SKM-1 (cell line): ENCODE data around the gene MMP10.
A peak's percentile ranks its signal among the peaks of the same experiment; 100 is the strongest.
"Not testable (repeated sequence)": the region's sequence is repeated elsewhere in the genome, so short reads cannot be mapped to it uniquely, and the experiment has no call there.

Experiments
- DNase-seq: peaks from one replicate; lab custom pipeline; 2025; ENCODE audit not compliant: unreplicated experiment; lab: John Stamatoyannopoulos, UW

The MMP10 gene

GRCh38 chr11:102783720-102784119 is 3.3 kb upstream of the MMP10 start:
- no peak for DNase-seq

DNA sequence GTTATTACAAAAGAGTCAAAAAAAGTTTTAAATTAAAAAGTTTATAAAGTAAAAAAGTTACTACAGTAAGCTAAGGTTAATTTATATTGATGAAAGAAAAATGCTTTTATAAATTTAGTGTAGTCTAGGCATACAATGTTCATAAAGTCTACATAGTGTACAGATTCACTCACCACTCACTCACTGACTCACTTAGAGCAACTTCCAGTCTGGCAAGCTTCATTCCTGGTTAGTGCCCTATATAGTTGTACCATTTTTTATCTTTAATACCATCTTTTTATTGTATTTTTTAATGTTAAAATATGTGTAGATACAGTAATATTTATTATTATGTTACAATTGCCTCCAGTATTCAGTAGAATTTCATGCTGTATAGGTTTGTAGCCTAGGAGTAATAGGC is 2.6 kb upstream of the MMP10 start:
- DNase-seq = no peak

DNA sequence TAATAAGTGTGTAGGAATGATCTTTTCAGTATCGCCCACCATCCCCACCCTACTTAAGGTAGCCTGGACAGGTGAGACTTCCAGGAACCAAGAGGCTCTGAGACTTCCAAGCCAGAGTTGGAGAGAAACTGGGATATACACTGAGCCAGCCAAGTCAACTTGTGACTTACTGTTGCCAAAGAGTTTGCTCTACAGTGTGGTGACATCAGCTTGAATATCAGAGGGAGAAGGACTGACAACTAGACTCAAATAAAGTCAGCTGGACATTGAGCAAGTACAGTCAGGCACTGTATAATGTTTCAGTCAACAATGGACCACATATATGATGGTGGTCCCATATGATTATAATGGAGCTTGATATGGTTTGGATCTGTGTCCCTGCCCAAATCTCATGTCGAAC is 1.2 kb upstream of the MMP10 start:
- no peak for DNase-seq

GRCh38 chr11:102776454-102776853 is 4.0 kb downstream of the MMP10 start:
- DNase-seq = no peak

DNA sequence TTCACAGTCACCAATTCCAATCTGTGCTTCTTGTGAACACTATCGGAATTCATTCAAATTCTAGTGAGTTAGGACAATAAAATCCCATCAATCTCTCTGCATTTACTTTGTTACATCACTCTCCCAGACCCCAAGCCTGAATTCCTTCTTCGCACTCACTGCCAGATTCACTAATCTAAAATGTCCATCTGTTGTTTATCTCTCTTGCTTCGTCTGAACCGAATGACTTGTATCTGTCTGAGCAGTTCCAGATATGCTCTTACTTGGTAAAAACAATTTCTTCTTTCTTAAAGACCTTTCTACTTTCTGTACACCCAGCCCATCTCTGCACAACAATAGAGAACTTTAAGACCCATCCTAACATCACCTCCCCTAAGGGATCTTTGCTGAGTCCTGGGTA is 7.0 kb downstream of the MMP10 start:
- DNase-seq = no peak

DNA sequence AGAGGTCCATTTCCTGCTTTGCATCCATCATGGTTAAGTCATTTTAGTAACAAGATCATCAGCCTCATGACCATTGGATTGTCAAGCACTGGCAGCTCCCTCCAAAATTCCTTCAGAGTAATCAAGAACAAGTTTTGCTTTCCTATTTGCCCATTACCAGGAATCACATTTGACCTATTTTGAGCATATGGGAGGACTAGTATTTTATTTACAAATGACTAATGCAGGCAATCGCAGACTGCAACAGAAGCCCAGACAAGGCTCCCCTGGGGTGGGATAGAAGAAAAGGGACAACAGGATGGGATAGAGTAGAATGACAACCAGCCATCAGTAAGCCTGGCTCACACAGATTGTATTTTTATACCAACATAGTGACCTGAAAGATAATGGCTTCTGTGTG is 9.1 kb downstream of the MMP10 start:
- DNase-seq = no peak

- DNase-seq = no peak
Observed at GRCh38 chr11:102770191-102770590, 10.2 kb downstream of the MMP10 start.

GRCh38 chr11:102767800-102768199 is 12.6 kb downstream of the MMP10 start:
- no peak for DNase-seq

DNA sequence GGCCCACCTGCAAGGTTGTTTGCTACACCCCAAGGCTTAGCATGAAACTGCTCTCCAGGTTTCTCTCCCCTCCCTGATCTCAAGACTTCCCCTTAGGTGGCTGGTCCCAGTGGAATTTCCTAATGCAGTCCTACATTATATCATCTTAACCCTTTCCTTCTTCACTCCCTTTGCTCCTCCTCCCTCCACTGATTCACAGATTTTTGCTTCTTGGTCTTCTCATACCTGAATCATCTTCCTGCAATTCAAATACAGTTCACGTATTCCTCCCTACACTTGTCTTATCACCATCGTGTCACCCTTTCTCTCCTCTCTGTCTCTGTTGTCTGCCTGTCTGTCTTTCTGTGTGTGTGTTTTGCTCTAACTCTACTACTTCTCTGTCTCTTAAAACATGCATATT is 17.0 kb downstream of the MMP10 start:
- DNase-seq = no peak

GRCh38 chr11:102762361-102762767 is 18.1 kb downstream of the MMP10 start:
- no peak for DNase-seq

DNA sequence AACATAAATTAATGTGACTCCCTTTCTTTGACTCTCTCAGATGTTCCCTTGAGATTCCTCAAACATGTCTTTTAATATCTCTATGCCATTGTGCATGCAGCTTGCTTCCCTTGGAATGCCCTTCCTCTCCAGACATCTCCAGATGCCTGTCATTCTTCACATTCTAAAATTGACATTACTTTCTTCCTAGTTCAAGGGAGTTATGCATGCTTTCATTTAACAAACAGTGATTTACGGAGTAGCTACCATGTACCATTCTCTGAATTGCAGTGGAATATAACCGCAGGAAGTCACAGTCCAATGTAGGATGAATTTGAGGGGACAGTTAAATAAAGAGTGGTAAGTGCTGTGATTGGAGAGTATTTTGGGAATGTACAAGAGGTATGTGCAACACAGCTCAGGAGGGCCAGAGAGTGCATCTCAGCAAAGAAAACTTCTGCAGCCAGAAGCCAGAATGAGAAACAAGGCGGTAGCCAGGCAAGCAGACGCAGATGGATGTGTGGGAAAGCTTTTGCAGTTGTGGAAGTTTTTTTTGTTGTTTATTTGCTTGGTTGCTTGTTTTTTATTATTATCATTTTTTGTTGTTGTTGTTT is 18.7 kb downstream of the MMP10 start:
- no peak for DNase-seq

DNA sequence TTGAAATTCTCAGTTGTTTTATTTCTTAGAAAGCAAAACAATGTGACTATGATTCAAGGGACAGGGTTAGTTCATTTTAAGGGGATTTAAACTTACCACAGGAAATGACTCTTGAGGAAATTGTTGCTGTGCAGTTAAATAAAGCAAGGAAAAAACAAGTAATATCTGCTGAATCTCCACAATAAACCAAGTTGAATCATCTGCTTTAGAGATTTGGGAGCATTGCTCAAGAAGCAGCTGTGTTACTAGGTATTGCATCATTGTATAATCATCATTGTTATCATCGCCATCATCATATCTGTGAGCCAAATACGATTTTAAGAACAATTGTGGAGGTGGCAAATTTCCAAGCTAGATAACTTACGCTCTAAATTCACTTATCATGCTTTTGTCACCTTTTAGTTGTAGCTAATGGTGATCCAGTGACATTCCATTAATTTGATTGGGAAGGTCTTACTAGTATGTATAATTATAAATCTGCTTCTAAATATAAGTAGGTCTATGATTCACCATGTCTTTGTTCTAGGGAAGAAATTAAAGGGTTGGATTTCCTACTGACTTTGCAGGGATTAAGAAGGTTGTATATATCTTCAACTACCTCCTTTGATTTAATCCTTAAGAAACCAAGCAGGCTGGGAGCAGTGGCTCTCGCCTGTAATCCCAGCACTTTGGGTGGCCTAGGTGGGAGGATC is 19.9 kb downstream of the MMP10 start:
- no peak for DNase-seq

DNA sequence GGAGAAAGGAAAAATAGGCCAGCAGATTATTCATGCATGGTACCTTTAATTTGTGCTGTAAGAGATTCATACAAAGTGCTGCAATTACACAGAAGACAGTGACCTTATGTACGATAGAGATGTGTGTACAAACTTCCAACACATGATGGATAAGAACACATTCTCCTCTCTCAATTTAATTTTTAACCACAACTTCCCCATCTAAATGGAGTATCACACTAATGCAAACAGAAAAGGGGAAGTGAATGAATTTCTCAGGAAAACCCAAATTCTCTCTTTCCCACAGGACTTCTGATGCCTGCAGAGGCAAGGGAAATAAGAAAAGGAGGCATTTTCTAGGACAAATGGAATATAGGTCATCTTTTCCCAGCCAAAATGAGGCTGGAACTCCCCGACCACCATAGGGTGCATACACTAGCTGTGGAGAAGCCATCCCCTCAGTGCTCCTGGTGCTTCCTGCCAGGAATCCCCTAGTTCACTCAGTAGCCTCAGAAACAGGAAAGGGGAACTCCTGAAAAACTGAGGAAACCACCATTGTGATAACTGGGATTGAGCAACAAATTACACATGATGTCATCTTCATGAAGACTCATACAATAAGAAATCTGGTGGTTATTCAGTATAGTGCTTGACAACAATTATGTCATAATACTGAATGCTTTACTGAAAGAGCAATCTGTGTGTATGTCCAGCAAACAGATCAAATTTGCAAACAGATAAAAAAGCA is 22.4 kb downstream of the MMP10 start:
- peak; percentile 45 for DNase-seq

DNA sequence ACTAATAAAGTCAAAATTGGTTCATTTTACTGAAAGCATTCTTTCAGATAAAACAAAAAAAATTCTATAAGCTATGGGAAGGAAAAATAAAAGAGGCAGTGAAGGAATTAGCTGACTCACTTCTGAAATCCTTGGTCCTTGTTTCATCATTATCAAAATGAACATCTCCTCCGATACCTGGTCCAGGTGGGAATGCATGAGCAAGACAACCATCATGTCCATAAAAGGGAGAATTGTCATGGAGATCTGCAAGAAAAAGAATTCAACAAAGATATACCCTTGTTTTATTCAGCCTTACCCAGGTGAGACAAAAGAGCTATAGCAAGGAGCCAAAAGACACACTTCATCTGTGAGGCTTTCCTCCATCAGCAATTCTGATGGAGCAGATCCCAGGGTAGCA is 27.2 kb downstream of the MMP10 start:
- no peak for DNase-seq

DNA sequence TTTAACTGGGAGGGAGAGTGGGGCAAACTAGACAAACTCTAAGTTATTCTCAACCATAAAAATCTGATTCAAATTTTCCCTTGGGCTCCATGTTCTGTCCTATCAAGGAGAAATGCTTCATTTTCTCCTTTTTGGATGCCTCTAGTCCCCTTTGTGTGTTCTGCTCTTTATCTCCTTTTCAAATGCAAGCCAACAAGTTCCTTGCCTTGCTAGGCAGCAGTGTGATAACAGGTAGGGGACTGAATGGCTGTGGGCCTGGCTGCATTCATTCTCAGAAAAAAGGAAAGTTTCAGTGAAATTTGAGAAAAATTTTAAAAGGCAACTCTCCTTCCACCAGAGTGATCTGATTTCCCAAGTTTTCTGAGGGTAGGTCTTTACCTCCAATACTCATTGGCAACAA is 28.8 kb downstream of the MMP10 start:
- DNase-seq = no peak

DNA sequence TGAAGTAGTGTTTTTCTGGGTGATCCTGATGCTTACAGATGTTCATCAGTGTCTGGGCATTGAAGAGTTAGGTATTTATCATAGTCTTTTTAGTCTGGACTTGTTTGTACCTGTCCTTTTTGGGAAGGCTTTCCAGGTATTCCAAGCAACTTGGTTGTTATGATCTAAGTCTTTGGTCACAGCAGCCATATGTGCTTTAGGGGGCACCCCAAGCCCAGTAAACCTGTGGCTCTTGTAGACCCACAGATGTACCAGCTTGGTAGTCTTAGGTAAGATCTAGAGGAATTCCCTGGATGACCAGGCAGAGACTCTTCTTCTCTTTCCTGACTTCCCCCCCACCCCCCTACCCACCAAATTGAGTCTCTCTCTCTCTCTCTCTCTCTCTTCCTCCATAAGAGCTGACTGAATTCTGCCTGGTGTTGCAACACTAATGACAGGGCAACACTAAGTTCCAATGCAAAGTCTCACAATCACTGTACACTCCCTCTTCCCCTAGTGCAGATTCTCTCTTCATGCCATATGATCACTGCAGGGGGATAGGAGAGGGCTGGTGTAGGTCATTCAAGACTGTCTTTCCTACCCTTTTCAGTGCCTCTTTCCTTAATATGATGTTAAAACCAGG is 31.2 kb downstream of the MMP10 start:
- no peak for DNase-seq

GRCh38 chr11:102746746-102747578 is 33.5 kb downstream of the MMP10 start:
- DNase-seq = not testable (repeated sequence)

- DNase-seq = no peak
Observed at GRCh38 chr11:102734650-102735049, 45.8 kb downstream of the MMP10 start.

DNA sequence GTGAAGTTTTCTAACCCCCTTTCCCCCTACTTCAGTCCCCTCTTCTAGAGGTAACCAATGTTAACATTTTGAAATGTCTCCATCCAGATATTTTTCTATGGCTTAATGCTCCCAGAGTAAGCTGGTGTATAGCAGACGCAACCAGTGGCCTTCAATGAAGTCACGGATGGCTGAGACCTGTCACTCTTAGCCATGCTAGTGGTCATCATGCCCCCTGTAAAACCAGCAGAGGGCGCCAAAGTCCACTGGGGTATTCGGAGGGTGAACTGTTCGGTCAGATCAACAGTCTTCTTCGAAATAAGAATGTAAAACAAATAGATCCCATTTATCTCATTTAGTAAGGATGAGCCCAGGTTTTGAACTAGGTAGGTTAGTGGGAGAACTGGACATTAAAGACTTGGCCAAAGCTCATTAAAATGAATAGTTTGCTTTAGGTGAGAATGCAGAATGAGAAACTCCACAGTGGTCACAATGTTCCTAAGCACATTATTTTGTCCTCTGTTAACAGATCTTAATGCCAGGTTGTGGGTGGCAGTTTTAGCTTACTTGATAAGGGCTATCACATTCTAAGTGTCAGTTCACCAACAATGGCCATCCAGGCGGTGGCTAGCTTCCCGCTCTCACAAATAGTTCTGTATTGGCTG is 47.1 kb downstream of the MMP10 start:
- no peak for DNase-seq

DNA sequence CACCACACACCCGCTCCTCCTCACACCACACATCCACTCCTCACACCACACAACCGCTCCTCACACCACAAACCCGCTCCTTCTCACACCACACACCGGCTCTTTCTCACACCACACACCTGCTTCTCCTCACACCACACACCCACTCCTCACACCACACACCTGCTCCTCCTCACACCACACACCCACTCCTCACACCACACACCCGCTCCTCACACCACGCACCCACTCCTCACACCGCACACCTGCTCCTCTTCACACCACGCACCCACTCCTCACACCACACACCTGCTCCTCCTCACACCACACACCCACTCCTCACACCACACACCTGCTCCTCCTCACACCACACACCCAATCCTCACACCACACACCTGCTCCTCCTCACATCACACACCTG is 49.5 kb downstream of the MMP10 start:
- not testable (repeated sequence) for DNase-seq
